Astrocyte (in vitro differentiated cells and primary cell): Measurements from ENCODE around the gene PLXNB3.

Experiments used
- CTCF ChIP-seq: IDR thresholded peaks from 2 replicates; pipeline ENCODE4 v1.5.1; 2011; ENCODE audit warnings: low read depth, mild to moderate bottlenecking, inconsistent platforms, low read length, moderate library complexity; ENCODE audit not compliant: insufficient read depth
- EZH2 ChIP-seq: IDR thresholded peaks from 2 replicates; pipeline ENCODE4 v1.6.1; 2012; ENCODE audit warnings: mild to moderate bottlenecking, low read length, inconsistent platforms; ENCODE audit not compliant: insufficient read depth

GRCh38 chrX:153804100-153804595, 40.1 kb downstream of the PLXNB3 start:
- TF ChIP-seq EZH2 (no peak), CTCF (no peak)
